SJCRH30 (cell line): ENCODE measurements around the gene SPPL3. TPM values are rescaled to one million over a fixed set of nuclear protein-coding genes. Genes with fewer than 3 reads are reported as not detected.
"Not testable (repeated sequence)": the region's sequence is repeated elsewhere in the genome, so short reads cannot be mapped to it uniquely, and the experiment has no call there.

ENCODE experiments used
- DNase-seq, 2 experiments: peaks; one replicate each; pipeline ENCODE4 v3.0.0-alpha.2; 2015 to 2020
- H3K27ac ChIP-seq: fragments of 250-450 bp; sonication (Bioruptor Pico); 2 replicates; pipeline ENCODE4 v1.5.1; 2020; ENCODE audit warnings: mild to moderate bottlenecking, moderate library complexity
- H3K27me3 ChIP-seq: fragments of 250-450 bp; sonication (Bioruptor Pico); 2 replicates; pipeline ENCODE4 v1.5.1; 2020; ENCODE audit warnings: mild to moderate bottlenecking, moderate library complexity
- H3K36me3 ChIP-seq: fragments of 250-450 bp; sonication (Bioruptor Pico); 2 replicates; pipeline ENCODE4 v1.5.1; 2020; ENCODE audit warnings: mild to moderate bottlenecking, moderate library complexity
- H3K4me1 ChIP-seq: fragments of 250-450 bp; sonication (Bioruptor Pico); 2 replicates; pipeline ENCODE4 v1.5.1; 2020; ENCODE audit warnings: mild to moderate bottlenecking, moderate library complexity
- H3K4me3 ChIP-seq: fragments of 250-450 bp; sonication (Bioruptor Pico); 2 replicates; pipeline ENCODE4 v1.5.1; 2020; ENCODE audit warnings: mild to moderate bottlenecking, moderate library complexity
- H3K9me3 ChIP-seq: fragments of 250-450 bp; sonication (Bioruptor Pico); replicated peaks from 2 replicates; pipeline ENCODE4 v1.5.1; 2020; ENCODE audit warnings: mild to moderate bottlenecking, moderate library complexity
- total RNA-seq: library from RNA; depleted of rRNA; stranded (reverse); fragments of >200 nt; shearing (Covaris generic); gene quantifications from 2 replicates; pipeline ENCODE4 v1.2.3, GENCODE V29; 2014

SPPL3 gene
- total RNA-seq, 1 experiment from 2014 or later = 16.1 TPM

DNA sequence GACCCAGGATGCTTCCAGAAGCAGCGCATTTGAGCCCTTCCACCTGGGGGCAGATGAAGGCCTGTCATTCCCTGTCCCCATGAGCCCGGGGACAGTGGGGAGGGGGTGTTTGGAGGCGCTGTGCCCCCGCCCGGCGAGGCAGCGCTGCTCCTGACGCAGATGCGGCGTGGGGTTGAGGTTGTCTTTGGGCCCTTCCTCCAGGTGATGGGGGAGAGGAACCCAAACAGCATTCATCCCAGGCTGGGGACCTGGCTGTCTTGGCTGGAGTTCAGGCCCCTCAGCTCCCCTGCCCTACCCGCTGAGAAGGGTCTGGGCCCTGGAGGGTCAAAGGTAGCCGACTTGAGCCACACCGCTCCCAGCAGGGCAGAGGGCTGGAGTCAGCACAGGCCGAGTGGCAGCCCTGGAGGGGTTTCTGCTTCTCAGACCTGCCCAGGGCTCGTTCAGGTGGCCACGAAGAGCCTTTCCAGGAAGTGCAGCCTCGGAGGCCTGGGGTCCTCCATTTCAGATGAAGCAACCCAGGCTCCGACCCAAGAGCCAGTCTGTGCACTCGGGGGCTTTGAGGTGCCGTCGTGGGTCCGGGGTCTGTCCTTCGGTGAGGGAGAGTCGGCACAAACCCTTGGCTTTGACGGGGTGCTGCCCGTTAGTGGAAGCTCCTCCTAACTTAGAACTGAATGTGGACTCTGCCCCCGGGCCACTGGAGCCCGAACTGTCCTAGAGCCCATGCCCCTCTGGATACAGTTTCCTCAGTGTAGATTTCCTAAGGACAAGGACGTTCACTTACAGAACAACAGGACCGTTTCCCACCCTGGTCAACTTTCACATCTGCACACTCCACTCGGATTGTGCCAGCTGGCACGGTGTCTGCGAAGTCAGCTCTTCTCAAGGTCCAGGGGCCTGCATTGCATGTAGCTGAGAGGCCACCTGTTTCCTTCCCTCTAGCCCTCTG, 162.4 kb downstream of the SPPL3 start:
- H3K4me3 ChIP-seq = no peak overlapping the region
- peak; percentile 75 to 82 for DNase-seq
- no peak overlapping the region for H3K27ac ChIP-seq
- H3K4me1 ChIP-seq = peaks cover 5% of the 10 kb centered on the region; the same call in 1 of the 2 replicates
- no peaks in the 10 kb centered on the region for H3K36me3 ChIP-seq
- no peaks in the 10 kb centered on the region for H3K27me3 ChIP-seq
- H3K9me3 ChIP-seq = no peaks in the 10 kb centered on the region

DNA sequence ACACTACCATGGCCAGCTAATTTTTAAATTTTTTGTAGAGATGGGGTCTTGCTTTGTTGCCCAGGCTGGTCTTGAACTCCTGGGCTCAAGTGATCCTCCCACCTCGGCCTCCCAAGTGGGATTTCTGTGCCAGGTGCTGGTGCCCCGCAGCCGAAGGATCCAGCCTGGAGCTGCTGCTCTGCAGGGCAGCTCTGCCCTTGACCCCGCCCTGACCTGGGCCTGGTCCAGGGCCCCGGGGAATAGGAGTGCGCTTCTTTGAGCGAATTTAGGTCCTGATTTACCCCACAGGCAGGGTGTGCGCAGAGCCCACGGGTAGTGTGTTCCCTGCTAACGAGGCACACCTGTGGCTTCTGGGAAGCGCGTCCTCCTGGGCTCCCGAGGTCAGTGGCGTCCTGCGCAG, 163.3 kb downstream of the SPPL3 start:
- no peak overlapping the region for H3K27ac ChIP-seq
- no peaks in the 10 kb centered on the region for H3K9me3 ChIP-seq
- no peak for DNase-seq
- H3K27me3 ChIP-seq = no peaks in the 10 kb centered on the region
- H3K4me3 ChIP-seq = no peak overlapping the region
- no peaks in the 10 kb centered on the region for H3K36me3 ChIP-seq
- H3K4me1 ChIP-seq = peaks cover 5% of the 10 kb centered on the region; the same call in 1 of the 2 replicates

DNA sequence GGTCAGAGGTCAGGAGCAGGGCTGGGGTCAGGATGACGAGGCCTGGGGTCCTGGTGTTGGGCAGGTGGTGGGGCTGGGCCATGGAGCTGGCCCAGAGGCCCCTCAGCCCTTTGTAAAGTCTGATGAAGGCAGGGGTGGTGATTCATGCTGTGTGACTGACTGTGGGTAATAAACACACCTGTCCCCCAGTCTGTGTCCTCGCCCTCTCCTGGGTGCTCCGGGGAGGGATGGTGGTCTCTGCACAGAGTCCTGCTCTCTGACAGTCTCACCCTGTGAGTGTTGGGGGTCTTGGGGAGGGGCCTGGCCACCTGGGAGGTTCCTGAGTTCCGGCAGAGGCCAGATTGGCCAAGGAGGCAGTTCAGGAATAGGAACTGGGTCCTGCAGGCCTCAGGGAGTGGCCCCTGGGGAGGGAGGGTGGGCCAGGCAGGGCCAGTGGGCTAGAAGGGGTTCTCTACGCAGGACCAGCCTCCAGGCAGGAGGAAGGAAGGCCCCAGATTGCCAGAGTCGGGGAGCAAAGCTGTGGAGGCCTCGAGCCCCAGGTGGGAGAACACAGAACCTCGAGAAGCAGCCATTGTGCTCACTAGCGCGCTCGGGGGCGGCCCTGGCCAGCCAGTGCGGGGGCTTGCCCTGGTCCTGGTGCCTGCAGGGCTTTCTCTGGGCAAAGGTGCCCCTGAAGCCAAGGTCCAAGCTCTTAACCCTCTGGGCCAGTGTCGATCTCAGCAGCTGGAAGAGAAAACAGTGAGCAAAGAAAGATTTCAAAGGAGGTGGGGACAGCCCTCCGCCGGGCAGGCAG, 164.1 kb downstream of the SPPL3 start:
- Histone ChIP-seq H3K27me3 (no peaks in the 10 kb centered on the region), H3K9me3 (no peaks in the 10 kb centered on the region), H3K27ac (no peak overlapping the region), H3K4me1 (peaks cover 5% of the 10 kb centered on the region; the same call in 1 of the 2 replicates), H3K4me3 (no peak overlapping the region), H3K36me3 (no peaks in the 10 kb centered on the region)
- peak; percentile 7 to 13 for DNase-seq

DNA sequence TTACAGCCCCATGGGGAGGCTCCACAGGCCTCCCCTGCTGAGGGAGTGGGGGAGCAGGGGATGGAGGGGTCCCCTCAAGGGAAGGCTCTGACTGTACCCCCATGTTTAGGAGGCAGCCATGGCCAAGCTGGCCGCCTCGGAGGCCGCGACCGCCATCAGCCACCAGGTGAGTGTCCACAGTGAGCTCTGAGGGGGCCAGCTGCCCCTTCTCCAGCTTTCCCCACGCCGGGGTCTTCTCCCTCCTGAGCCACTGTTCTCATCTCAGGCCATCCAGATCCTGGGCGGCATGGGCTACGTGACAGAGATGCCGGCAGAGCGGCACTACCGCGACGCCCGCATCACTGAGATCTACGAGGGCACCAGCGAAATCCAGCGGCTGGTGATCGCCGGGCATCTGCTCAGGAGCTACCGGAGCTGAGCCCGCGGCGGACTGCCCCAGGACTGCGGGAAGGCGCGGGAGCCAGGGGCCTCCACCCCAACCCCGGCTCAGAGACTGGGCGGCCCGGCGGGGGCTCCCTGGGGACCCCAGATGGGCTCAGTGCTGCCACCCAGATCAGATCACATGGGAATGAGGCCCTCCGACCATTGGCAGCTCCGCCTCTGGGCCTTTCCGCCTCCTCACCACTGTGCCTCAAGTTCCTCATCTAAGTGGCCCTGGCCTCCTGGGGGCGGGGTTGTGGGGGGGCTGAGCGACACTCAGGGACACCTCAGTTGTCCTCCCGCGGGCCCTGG, 165.0 kb downstream of the SPPL3 start:
- H3K4me3 ChIP-seq = no peak overlapping the region
- no peak for DNase-seq

DNA sequence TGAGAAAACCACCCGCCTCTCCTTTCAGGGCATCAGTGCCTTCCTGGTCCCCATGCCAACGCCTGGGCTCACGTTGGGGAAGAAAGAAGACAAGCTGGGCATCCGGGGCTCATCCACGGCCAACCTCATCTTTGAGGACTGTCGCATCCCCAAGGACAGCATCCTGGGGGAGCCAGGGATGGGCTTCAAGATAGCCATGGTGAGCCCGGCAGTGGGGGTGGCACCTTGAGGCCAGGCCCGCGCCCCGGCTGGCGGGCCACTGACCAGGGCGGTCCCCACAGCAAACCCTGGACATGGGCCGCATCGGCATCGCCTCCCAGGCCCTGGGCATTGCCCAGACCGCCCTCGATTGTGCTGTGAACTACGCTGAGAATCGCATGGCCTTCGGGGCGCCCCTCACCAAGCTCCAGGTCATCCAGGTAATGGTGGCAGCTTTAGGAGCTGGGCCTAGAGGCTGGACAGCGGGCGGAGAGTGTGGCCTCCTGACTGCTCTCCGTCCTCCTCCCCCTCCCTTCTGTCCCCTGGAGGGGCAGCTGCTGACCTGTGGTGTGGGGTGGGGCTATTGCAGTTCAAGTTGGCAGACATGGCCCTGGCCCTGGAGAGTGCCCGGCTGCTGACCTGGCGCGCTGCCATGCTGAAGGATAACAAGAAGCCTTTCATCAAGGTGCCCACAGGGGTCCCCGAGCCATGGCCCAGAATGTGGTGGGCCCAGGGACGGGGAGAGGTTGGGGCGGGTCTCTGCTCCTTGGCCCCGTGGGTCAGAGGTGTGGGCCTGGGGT, 165.7 kb downstream of the SPPL3 start:
- H3K36me3 ChIP-seq = no peaks in the 10 kb centered on the region
- H3K4me1 ChIP-seq = peaks cover 5% of the 10 kb centered on the region; the same call in 1 of the 2 replicates
- H3K9me3 ChIP-seq = no peaks in the 10 kb centered on the region
- no peak overlapping the region for H3K4me3 ChIP-seq
- no peaks in the 10 kb centered on the region for H3K27me3 ChIP-seq
- no peak for DNase-seq
- no peak overlapping the region for H3K27ac ChIP-seq

More for the DNA sequence above, 165.0 kb downstream of the SPPL3 start:
- peaks cover 5% of the 10 kb centered on the region; the same call in 1 of the 2 replicates for H3K4me1 ChIP-seq
- no peaks in the 10 kb centered on the region for H3K9me3 ChIP-seq
- H3K27me3 ChIP-seq = no peaks in the 10 kb centered on the region
- H3K27ac ChIP-seq = no peak overlapping the region
- H3K36me3 ChIP-seq = no peaks in the 10 kb centered on the region

DNA sequence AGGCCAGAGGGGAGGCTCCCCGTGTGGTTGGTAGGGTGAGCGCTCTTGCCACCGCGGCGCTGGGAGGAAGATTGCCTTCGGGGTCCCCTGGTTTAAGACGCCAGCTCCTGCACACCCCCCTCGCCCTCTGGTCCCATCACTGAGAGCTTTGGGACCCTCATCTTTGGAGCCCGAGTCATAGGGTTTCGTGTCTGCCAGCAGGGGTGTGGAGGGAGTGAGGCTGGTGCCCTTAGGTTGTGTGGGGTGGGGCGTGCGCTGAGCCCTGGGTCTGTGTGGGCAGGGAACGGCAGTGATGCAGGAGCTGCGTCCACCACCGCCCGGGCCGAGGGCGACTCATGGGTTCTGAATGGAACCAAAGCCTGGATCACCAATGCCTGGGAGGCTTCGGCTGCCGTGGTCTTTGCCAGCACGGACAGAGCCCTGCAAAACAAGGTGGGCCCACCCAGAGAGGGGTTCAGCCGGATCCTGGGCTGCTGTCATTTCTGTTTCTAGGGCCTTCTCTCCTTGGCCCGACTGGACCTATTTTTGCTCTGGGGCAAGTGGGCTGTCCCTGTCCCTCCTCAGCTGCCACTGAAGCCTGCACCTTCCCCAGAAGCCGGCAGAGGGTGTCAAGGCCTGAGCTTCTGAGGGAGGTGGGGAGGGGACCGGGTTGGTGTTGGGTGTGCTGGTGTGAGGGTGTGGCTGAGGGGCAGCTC, 166.5 kb downstream of the SPPL3 start:
- Histone ChIP-seq H3K4me1 (peaks cover 5% of the 10 kb centered on the region; the same call in 1 of the 2 replicates), H3K36me3 (no peaks in the 10 kb centered on the region), H3K27ac (no peak overlapping the region), H3K27me3 (no peaks in the 10 kb centered on the region), H3K4me3 (no peak overlapping the region), H3K9me3 (no peaks in the 10 kb centered on the region)
- DNase-seq = no peak

DNA sequence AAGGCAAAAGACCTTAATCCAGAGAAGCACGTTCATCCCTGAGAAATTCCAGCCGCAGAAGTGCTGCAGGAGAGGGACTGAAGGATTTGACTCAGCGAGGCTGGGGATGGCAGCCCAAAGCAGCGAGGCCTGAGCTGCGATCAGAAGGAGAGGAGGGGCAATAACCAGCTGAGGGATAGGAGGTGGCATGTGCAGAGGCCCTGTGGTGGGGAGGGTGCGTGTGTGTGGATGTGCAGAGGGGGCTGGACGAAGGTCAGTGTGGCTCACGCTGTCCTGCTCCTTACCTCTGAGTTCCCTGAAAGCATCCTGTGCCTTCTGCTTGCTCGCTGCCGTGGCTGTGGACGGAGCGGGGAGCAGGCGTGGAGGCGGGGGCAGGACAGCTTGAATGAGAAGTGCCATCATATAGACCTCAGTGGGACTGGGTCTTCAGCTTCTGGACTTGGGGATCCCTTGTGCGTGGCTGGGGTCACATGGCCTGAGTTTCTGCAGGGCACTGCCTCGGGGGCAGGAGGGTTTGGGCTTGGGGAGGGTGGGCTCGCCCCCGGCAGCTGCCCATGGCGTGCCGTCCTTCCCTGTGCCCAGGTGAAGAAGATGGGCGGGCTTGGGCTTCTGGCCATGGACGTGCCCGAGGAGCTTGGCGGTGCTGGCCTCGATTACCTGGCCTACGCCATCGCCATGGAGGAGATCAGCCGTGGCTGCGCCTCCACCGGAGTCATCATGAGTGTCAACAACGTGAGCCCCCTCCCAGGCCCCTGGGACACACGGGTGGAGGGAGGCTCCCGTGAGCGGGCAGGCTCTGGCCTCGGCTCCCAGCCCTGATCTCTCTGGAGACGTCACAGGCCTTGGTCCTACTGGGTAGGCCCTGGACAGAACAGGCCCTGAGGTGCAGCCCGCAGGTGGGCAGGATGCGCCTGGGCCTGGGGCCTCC, 167.5 kb downstream of the SPPL3 start:
- H3K4me3 ChIP-seq = no peak overlapping the region

DNA sequence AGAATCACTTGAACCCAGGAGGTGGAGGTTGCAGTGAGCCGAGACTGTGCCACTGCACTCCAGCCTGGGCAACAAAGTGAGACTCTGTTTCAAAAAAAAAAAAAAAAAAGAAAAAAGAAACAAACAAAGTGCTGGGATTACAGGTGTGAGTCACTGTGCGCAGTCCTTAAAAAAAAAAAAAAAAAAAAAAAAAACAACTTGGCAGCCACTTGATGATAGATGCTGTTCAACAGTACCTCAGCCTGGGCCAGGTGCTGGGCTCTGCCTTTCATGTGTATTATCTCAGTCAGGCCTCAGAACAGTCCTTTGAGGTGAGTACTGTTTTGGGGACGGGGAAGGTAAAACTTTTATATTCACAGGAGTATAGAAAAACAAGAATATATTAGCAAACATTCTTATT, 169.0 kb downstream of the SPPL3 start:
- no peak overlapping the region for H3K4me3 ChIP-seq
- no peaks in the 10 kb centered on the region for H3K27me3 ChIP-seq
- no peak overlapping the region for H3K27ac ChIP-seq

More for the DNA sequence above, 167.5 kb downstream of the SPPL3 start:
- Histone ChIP-seq H3K4me1 (peaks cover under 1% of the 10 kb centered on the region; the same call in 1 of the 2 replicates), H3K9me3 (no peaks in the 10 kb centered on the region), H3K36me3 (no peaks in the 10 kb centered on the region), H3K27me3 (no peaks in the 10 kb centered on the region), H3K27ac (no peak overlapping the region)
- DNase-seq = no peak

DNA sequence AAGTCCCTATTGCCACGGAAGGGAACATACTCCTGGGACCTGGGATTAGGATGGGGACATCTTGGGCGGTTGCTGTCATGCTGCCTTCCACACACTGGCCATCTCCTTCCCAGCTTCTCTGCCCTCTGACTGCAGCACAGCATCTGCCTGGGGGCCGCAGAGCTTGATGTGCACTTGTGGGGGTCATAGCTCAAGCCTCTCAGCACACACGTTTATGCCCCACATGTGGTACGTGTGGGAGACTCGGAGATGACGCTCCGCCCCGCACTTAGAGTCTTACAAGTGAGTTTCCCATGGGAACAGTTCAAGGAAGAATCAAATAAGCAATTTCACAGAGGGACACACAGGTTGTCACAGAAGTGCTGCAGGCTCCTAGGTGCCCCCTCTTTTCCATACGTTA, 169.9 kb downstream of the SPPL3 start:
- Histone ChIP-seq H3K4me3 (no peak overlapping the region), H3K27ac (no peak overlapping the region), H3K36me3 (no peaks in the 10 kb centered on the region), H3K27me3 (no peaks in the 10 kb centered on the region), H3K9me3 (no peaks in the 10 kb centered on the region), H3K4me1 (no peaks in the 10 kb centered on the region)
- no peak for DNase-seq

More for the DNA sequence above, 169.0 kb downstream of the SPPL3 start:
- Histone ChIP-seq H3K4me1 (no peaks in the 10 kb centered on the region), H3K9me3 (no peaks in the 10 kb centered on the region), H3K36me3 (no peaks in the 10 kb centered on the region)
- no peak for DNase-seq

DNA sequence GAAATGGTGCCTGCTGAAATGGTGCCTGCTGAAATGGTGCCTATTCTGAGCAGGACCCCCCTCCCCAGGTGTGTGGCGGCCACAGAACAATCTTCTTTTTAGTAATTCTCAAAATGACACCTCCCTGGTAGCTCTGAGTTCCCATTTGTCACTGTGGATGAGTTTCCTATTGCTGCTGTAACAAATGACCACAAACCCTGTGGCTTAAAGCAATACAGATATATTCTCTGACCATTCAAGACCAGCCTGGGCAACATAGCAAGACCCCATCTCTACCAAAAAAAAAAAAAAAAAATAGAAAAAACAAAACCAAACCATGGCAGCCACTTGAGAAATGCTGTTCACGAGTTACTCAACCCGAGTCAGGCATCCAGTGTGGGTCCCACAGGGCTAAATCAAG, 170.6 kb downstream of the SPPL3 start:
- no peak overlapping the region for H3K27ac ChIP-seq
- no peaks in the 10 kb centered on the region for H3K27me3 ChIP-seq
- H3K4me1 ChIP-seq = no peaks in the 10 kb centered on the region
- DNase-seq = no peak
- no peaks in the 10 kb centered on the region for H3K36me3 ChIP-seq
- no peak overlapping the region for H3K4me3 ChIP-seq
- H3K9me3 ChIP-seq = no peaks in the 10 kb centered on the region

DNA sequence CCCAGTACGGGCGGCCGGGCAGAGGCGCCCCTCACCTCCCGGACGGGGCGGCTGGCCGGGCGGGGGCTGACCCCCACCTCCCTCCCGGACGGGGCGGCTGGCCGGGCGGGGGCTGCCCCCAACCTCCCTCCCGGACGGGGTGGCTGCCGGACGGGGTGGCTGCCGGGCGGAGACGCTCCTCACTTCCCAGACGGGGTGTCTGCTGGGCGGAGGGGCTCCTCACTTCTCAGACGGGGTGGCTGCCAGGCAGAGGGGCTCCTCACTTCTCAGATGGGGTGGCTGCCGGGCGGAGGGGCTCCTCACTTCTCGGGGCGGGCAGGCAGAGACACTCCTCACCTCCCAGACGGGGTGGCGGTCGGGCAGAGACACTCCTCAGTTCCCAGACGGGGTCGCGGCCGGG, 172.0 kb downstream of the SPPL3 start:
- H3K9me3 ChIP-seq, DNase-seq, H3K36me3 ChIP-seq, H3K27ac ChIP-seq, H3K4me3 ChIP-seq, H3K27me3 ChIP-seq, H3K4me1 ChIP-seq: not testable (repeated sequence)

DNA sequence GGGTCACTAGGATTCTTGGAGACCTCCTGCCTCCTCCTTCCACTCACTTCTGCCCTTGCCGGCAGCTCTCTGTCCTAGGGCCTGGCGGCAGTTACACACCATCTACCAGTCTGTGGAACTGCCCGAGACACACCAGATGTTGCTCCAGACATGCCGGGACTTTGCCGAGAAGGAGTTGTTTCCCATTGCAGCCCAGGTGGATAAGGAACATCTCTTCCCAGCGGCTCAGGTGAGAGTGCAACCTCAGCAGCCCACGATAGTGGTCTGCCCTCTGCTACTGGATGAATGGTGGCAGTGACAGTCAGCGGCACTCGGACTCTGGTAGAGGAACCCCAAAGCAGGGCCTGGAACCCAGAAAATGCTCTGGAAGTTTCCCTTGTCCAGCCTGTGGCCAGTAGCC, 177.2 kb downstream of the SPPL3 start:
- no peaks in the 10 kb centered on the region for H3K4me1 ChIP-seq
- DNase-seq = no peak
- no peaks in the 10 kb centered on the region for H3K27me3 ChIP-seq
- H3K27ac ChIP-seq = no peak overlapping the region
- no peaks in the 10 kb centered on the region for H3K36me3 ChIP-seq
- H3K9me3 ChIP-seq = no peaks in the 10 kb centered on the region
- H3K4me3 ChIP-seq = no peak overlapping the region

DNA sequence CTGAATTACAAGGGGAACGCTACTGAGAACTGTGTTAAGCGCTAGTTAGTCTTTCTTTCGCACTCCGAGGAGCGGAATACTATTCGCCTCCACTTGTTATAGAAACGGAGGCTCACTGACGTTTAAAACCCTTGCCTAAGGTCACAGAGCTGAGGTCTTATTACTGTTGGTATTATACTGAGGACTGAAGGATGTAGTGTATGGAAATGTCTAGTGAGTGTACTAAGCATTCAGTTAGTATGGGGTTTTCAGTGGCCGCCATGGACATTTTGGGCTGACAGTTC, 177.7 kb downstream of the SPPL3 start:
- Histone ChIP-seq H3K36me3 (no peaks in the 10 kb centered on the region), H3K27ac (no peak overlapping the region), H3K27me3 (no peaks in the 10 kb centered on the region), H3K4me1 (no peaks in the 10 kb centered on the region), H3K9me3 (no peaks in the 10 kb centered on the region), H3K4me3 (no peak overlapping the region)
- no peak for DNase-seq
